ENCODE measurements around the gene EBPL.
"Not testable (repeated sequence)": the region's sequence is repeated elsewhere in the genome, so short reads cannot be mapped to it uniquely, and the experiment has no call there.

Gene EBPL

DNA sequence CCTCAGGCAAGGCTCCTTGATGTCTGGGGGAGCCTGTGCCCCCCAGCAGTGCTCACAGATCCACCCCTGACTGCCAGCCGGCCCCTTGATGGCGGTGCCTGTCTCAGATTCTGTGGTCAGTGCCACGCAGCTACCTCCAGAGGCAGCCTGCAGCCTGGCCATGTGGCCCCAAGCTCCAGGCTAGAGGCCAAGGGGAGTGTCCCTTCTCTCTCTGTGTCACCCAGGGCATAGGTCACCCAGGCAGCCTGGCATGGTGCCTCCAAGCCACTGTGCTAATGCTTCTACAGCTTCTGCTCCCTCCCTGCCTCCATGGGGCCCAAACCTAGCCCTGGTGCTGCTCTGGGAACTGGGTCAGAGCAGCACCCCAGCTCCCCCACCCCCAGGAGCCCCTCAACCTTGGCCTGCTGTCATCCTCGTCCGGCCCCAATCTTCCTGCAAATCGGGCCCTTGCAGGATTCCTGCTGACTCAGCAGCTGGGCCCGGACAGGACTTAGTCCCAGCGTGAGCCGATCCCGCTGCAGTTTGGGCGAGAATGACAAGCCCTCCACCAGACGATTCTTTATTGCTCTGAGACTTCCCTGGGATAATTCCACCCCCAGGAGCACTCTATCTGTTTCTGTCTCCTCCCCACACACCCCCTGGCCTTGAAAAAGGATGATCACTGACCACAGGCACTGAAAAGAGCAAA is 65.8 kb downstream of the EBPL start:
- H3K27ac ChIP-seq (ENCODE audit: low read depth in 2 of 2, low read length in 2 of 2): peak overlapping the region in 1 of 2 donors; percentile 52
- no peaks in the 10 kb centered on the region for H3K9me3 ChIP-seq (ENCODE audit: control insufficient read depth in 2 of 2, low read length in 2 of 2)
- no peak overlapping the region for H3K4me3 ChIP-seq (ENCODE audit: low read length in 2 of 2)
- H3K27me3 ChIP-seq (ENCODE audit: control insufficient read depth in 2 of 2, insufficient read depth in 2 of 2, low read length in 2 of 2): no peaks in the 10 kb centered on the region
- no peaks in the 10 kb centered on the region for H3K36me3 ChIP-seq (ENCODE audit: control insufficient read depth in 2 of 2, insufficient read depth in 2 of 2, low read length in 2 of 2)
- H3K9ac ChIP-seq (ENCODE audit: low read depth in 1 of 2, low read length in 2 of 2): no peak overlapping the region
- H3K4me1 ChIP-seq (ENCODE audit: control insufficient read depth in 2 of 2, insufficient read depth in 2 of 2, low read length in 2 of 2): peaks cover 6 to 16% of the 10 kb centered on the region in 2 donors

DNA sequence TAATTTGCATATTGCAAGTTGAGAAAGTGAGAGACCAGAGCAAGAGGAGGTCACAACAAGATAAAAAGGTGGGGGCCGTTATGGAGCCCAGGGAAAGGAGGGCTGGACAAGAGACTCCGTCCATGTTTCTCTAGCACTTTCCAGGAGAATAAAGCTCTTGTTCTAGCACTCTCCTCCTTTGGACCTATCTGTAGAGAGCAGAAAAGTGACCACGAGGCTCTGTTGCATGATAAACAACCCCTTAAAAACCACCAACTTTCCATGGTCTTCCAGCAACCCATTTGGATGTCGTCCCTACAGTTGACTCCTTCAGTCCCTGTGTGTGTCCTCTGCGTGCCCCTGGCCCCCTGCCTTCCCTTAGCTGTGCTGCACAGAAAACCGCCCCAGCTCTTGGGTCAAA is 67.1 kb downstream of the EBPL start:
- H3K4me3 ChIP-seq (ENCODE audit: low read length in 2 of 2): no peak overlapping the region
- no peak overlapping the region for H3K9ac ChIP-seq (ENCODE audit: low read depth in 1 of 2, low read length in 2 of 2)
- H3K27me3 ChIP-seq (ENCODE audit: control insufficient read depth in 2 of 2, insufficient read depth in 2 of 2, low read length in 2 of 2): no peaks in the 10 kb centered on the region
- H3K9me3 ChIP-seq (ENCODE audit: control insufficient read depth in 2 of 2, low read length in 2 of 2): no peaks in the 10 kb centered on the region
- H3K27ac ChIP-seq (ENCODE audit: low read depth in 2 of 2, low read length in 2 of 2): no peak overlapping the region
- H3K36me3 ChIP-seq (ENCODE audit: control insufficient read depth in 2 of 2, insufficient read depth in 2 of 2, low read length in 2 of 2): no peaks in the 10 kb centered on the region
- H3K4me1 ChIP-seq (ENCODE audit: control insufficient read depth in 2 of 2, insufficient read depth in 2 of 2, low read length in 2 of 2): peaks cover 6 to 16% of the 10 kb centered on the region in 2 donors

DNA sequence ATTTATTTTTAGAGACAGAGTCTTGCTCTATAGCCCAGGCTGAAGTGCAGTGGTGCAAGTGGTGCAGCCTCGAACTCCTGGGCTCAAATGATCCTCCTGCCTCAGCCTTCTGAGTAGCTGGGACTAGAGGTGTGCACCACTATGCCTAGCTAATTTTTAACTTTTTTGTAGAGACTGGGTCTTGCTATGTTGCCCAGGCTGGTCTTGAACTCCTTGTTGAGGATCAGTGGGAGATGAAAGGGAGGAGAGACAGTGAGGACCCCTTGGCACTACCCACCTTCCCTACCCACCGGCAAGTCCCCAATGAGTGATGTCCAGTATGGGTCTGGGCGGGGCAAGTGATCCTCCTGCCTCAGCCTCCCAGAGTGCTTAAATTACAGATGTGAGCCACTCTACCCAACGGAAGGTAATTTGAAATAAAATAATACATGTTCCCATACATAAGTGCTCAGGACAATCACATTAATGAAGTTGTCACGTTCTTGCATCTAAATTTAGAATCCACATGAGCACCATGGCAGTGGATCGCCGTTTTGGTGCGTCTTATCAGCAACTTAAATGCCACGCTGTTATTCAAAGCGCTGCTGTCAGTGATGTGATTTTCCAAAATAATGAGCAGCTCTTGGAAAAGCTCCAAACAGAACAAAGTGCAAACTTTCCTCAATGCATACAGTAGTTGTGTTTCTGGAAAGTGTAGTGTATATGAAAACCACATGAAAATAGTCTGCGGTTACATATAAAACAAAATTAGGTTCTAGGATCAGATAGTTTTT is 68.9 kb downstream of the EBPL start:
- Histone ChIP-seq H3K27ac (ENCODE audit: low read depth in 2 of 2, low read length in 2 of 2) (no peak overlapping the region), H3K4me3 (ENCODE audit: low read length in 2 of 2) (no peak overlapping the region), H3K36me3 (ENCODE audit: control insufficient read depth in 2 of 2, insufficient read depth in 2 of 2, low read length in 2 of 2) (no peaks in the 10 kb centered on the region), H3K9me3 (ENCODE audit: control insufficient read depth in 2 of 2, low read length in 2 of 2) (no peaks in the 10 kb centered on the region), H3K9ac (ENCODE audit: low read depth in 1 of 2, low read length in 2 of 2) (no peak overlapping the region), H3K27me3 (ENCODE audit: control insufficient read depth in 2 of 2, insufficient read depth in 2 of 2, low read length in 2 of 2) (no peaks in the 10 kb centered on the region), H3K4me1 (ENCODE audit: control insufficient read depth in 2 of 2, insufficient read depth in 2 of 2, low read length in 2 of 2) (peaks cover 6 to 9% of the 10 kb centered on the region in 2 donors)

DNA sequence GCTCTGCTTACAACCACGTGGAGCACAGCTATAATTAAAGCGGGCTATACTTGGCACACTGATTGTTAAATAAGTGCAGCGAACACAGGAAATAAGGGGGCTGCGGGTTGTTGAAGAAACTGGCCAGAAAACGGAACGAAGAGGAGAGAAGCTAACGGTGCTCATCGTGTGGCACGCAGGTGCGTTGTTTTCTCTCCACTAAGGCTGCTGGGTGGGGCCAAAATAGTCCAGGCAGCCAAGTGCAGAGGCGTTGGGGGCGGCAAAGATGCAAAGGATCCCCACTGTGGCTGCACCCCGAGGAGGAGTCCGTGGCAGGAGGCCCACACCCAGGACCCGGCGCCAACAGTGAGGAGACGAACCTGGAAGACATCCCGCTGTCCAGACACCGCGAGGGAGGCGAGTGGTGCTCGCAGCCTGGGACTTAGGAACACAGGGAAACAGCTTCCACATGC is 71.1 kb downstream of the EBPL start:
- H3K27ac ChIP-seq (ENCODE audit: low read depth in 2 of 2, low read length in 2 of 2): no peak overlapping the region
- H3K9ac ChIP-seq (ENCODE audit: low read depth in 1 of 2, low read length in 2 of 2): no peak overlapping the region
- H3K4me1 ChIP-seq (ENCODE audit: control insufficient read depth in 2 of 2, insufficient read depth in 2 of 2, low read length in 2 of 2): peaks cover 0 to 2% of the 10 kb centered on the region in 2 donors
- no peak overlapping the region for H3K4me3 ChIP-seq (ENCODE audit: low read length in 2 of 2)
- no peaks in the 10 kb centered on the region for H3K9me3 ChIP-seq (ENCODE audit: control insufficient read depth in 2 of 2, low read length in 2 of 2)
- H3K27me3 ChIP-seq (ENCODE audit: control insufficient read depth in 2 of 2, insufficient read depth in 2 of 2, low read length in 2 of 2): no peaks in the 10 kb centered on the region
- H3K36me3 ChIP-seq (ENCODE audit: control insufficient read depth in 2 of 2, insufficient read depth in 2 of 2, low read length in 2 of 2): no peaks in the 10 kb centered on the region

DNA sequence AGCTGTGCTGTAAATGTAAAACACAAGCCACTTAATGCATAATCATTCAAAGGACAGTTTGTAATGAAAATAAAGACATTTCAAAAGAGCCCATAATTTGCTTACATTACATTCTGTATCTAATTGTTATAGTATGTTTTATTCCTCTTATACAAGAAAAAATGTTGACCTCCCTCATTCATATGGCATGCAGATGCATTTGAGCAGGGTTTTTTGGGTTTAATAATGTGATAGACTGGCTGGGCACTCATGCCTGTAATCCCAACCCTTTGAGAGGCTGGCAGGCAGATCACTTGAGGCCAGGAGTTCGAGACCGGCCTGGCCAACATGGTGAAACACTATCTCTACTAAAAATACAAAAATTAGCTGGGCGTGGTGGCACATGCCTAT is 74.6 kb downstream of the EBPL start:
- Histone ChIP-seq H3K9me3 (ENCODE audit: control insufficient read depth in 2 of 2, low read length in 2 of 2) (no peaks in the 10 kb centered on the region), H3K9ac (ENCODE audit: low read depth in 1 of 2, low read length in 2 of 2) (no peak overlapping the region), H3K27me3 (ENCODE audit: control insufficient read depth in 2 of 2, insufficient read depth in 2 of 2, low read length in 2 of 2) (no peaks in the 10 kb centered on the region), H3K36me3 (ENCODE audit: control insufficient read depth in 2 of 2, insufficient read depth in 2 of 2, low read length in 2 of 2) (no peaks in the 10 kb centered on the region), H3K27ac (ENCODE audit: low read depth in 2 of 2, low read length in 2 of 2) (no peak overlapping the region), H3K4me1 (ENCODE audit: control insufficient read depth in 2 of 2, insufficient read depth in 2 of 2, low read length in 2 of 2) (no peaks in the 10 kb centered on the region), H3K4me3 (ENCODE audit: low read length in 2 of 2) (no peak overlapping the region)

DNA sequence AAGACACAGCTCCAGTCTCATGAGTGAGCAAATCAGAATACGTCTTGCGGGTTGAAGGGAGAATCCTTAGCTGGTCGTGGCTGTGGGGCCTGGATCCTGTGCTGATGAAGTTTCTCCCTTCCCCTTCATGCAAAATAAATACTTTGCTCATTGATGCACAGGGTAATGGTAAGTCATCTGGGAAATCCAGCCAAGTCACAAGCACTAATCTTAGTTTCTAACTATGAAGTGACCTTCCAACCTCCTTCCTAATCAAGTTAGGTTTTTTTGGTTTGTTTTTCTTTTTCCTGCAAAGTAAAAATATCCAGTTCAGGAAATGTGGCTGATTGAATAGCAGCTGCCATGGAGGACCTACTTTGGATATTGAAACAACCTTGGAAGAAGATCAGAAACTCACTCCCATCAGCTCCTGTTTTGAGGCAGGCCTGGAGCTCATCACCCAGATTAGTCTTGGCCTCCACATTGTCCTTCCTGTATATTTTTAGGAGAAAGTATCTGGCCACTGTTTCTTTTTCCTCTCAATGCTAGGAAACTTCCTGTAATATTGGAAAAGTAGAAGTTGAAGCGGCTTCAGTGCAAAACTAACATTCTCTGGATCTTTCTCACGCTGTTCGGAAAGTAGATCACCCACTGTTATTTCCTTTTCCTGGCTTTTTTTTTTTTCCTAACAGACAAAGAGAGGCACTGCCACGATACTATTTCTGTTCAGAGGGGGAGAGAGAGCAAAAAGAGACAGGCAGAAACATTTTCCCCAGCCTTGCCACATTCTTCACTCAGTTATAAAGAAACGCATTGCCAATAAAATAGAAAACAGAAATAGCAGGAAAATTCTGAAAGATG is 75.2 kb downstream of the EBPL start:
- Histone ChIP-seq H3K9ac (ENCODE audit: low read depth in 1 of 2, low read length in 2 of 2) (no peak overlapping the region), H3K36me3 (ENCODE audit: control insufficient read depth in 2 of 2, insufficient read depth in 2 of 2, low read length in 2 of 2) (no peaks in the 10 kb centered on the region), H3K27me3 (ENCODE audit: control insufficient read depth in 2 of 2, insufficient read depth in 2 of 2, low read length in 2 of 2) (no peaks in the 10 kb centered on the region), H3K4me1 (ENCODE audit: control insufficient read depth in 2 of 2, insufficient read depth in 2 of 2, low read length in 2 of 2) (no peaks in the 10 kb centered on the region), H3K27ac (ENCODE audit: low read depth in 2 of 2, low read length in 2 of 2) (no peak overlapping the region), H3K9me3 (ENCODE audit: control insufficient read depth in 2 of 2, low read length in 2 of 2) (no peaks in the 10 kb centered on the region), H3K4me3 (ENCODE audit: low read length in 2 of 2) (no peak overlapping the region)

DNA sequence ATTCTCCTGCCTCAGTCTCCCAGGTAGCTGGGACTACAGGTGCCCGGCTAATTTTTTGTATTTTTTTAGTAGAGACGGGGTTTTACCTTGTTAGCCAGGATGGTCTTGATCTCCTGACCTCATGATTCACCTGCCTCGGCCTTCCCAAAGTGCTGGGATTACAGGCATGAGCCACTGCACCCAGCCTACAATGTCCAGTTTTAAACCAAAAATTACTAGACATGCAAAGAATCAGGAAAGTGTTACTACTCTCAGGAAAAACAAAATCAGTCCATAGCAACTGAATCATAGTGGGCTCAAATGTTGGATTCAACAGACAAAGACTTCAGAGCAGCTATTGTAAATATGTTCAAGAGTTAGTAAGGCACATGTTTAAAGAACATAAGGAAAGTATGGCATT is 79.2 kb downstream of the EBPL start:
- H3K9me3 ChIP-seq (ENCODE audit: control insufficient read depth in 2 of 2, low read length in 2 of 2); H3K36me3 ChIP-seq (ENCODE audit: control insufficient read depth in 2 of 2, insufficient read depth in 2 of 2, low read length in 2 of 2); H3K4me3 ChIP-seq (ENCODE audit: low read length in 2 of 2); H3K4me1 ChIP-seq (ENCODE audit: control insufficient read depth in 2 of 2, insufficient read depth in 2 of 2, low read length in 2 of 2); H3K27me3 ChIP-seq (ENCODE audit: control insufficient read depth in 2 of 2, insufficient read depth in 2 of 2, low read length in 2 of 2); H3K27ac ChIP-seq (ENCODE audit: low read depth in 2 of 2, low read length in 2 of 2); H3K9ac ChIP-seq (ENCODE audit: low read depth in 1 of 2, low read length in 2 of 2): not testable (repeated sequence)

All from mucosa of rectum (tissue), 2 donors.